H54 (cell line): ENCODE data around the gene MGST2.
A peak's percentile ranks its signal among the peaks of the same experiment; 100 is the strongest.
"Not testable (repeated sequence)": the region's sequence is repeated elsewhere in the genome, so short reads cannot be mapped to it uniquely, and the experiment has no call there.

Source experiments
- DNase-seq: peaks from one replicate; pipeline ENCODE4 v3.0.0; 2011; ENCODE audit warnings: low spot score, mixed read lengths; ENCODE audit not compliant: insufficient read length
- FAIRE-seq: peaks from 3 replicates; lab custom pipeline; 2011; peaks lifted over from hg19 to GRCh38; lab: Jason Lieb, UNC
- POLR2A ChIP-seq: IDR thresholded peaks from 2 replicates; pipeline ENCODE4 v1.6.1; 2011; ENCODE audit warnings: low read depth, mild to moderate bottlenecking, low read length

The MGST2 gene

GRCh38 chr4:139633195-139633594 lies 32.4 kb upstream of the MGST2 start:
- DNase-seq (no peak), FAIRE-seq (no peak)
- TF ChIP-seq POLR2A: no peak

GRCh38 chr4:139633661-139634060 lies 32.0 kb upstream of the MGST2 start:
- TF ChIP-seq POLR2A: no peak
- FAIRE-seq: no peak
- no peak for DNase-seq

- FAIRE-seq: no peak
- DNase-seq: no peak
- TF ChIP-seq POLR2A: no peak
Observed at GRCh38 chr4:139635966-139636365, 29.7 kb upstream of the MGST2 start.

GRCh38 chr4:139638306-139638705 lies 27.3 kb upstream of the MGST2 start:
- DNase-seq, FAIRE-seq: not testable (repeated sequence)

GRCh38 chr4:139639654-139640053 lies 26.0 kb upstream of the MGST2 start:
- no peak for FAIRE-seq
- no peak for TF ChIP-seq POLR2A
- DNase-seq: no peak

GRCh38 chr4:139641218-139641617 lies 24.4 kb upstream of the MGST2 start:
- TF ChIP-seq POLR2A: no peak
- no peak for FAIRE-seq

GRCh38 chr4:139642364-139642763 lies 23.3 kb upstream of the MGST2 start:
- no peak for DNase-seq
- no peak for TF ChIP-seq POLR2A
- FAIRE-seq: no peak

More at GRCh38 chr4:139641218-139641617, 24.4 kb upstream of the MGST2 start:
- no peak for DNase-seq

GRCh38 chr4:139643042-139643895 lies 22.4 kb upstream of the MGST2 start:
- no peak for TF ChIP-seq POLR2A
- FAIRE-seq (no peak), DNase-seq (no peak)

GRCh38 chr4:139645458-139645857 lies 20.2 kb upstream of the MGST2 start:
- no peak for TF ChIP-seq POLR2A
- DNase-seq: no peak
- no peak for FAIRE-seq

- FAIRE-seq (no peak), DNase-seq (no peak)
Observed at GRCh38 chr4:139647184-139647583, 18.4 kb upstream of the MGST2 start.

GRCh38 chr4:139647952-139648351 lies 17.7 kb upstream of the MGST2 start:
- DNase-seq: no peak
- no peak for FAIRE-seq
- no peak for TF ChIP-seq POLR2A

More at GRCh38 chr4:139647184-139647583, 18.4 kb upstream of the MGST2 start:
- TF ChIP-seq POLR2A: no peak

- no peak for TF ChIP-seq POLR2A
- no peak for FAIRE-seq
- DNase-seq: peak; percentile 17
Observed at GRCh38 chr4:139651282-139652194, 14.1 kb upstream of the MGST2 start.

- DNase-seq (no peak), FAIRE-seq (no peak)
- no peak for TF ChIP-seq POLR2A
Observed at GRCh38 chr4:139654516-139654915, 11.1 kb upstream of the MGST2 start.

- DNase-seq (no peak), FAIRE-seq (no peak)
Observed at GRCh38 chr4:139655116-139655515, 10.5 kb upstream of the MGST2 start.

More at GRCh38 chr4:139655116-139655515, 10.5 kb upstream of the MGST2 start:
- TF ChIP-seq POLR2A: no peak
